A673 (cell line): ENCODE results near the gene UBL7.

Source experiments
- EZH2 ChIP-seq: fragments of 200-600 bp; sonication (generic); IDR thresholded peaks from 2 replicates; pipeline ENCODE4 v1.6.1; 2017; ENCODE audit warnings: borderline replicate concordance, low read depth, mild to moderate bottlenecking, mixed read lengths, antibody characterized with exemption, low read length; ENCODE audit not compliant: poor library complexity, severe bottlenecking
- TF ChIP-seq, protein P1 (sequence below): fragments of 300-800, 200-600 bp; sonication (generic); conservative IDR thresholded peaks from 2 replicates; pipeline ENCODE4 v1.5.1; 2017; ENCODE audit warnings: low read depth, mild to moderate bottlenecking, antibody characterized with exemption, low read length, moderate library complexity, mixed read lengths

DNA sequence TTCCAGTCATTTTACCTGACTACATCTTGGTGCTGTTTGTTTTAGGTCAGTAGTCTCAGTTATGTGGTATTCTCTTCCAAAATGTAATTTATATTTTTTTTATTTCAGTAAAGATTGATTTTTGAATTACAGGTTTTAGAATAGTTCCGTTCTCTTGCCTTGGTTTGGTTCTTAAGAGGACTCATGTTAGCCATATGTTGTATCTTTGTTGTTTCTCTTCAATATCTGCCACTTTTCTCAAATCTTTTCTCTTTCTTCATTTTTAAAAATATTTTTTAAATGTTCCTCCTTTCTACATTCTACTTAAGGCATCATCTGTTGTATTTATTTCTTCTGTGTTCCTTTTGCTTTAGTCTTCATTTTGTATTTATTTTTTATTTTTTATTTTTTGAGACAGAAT, 5.6 kb upstream of the UBL7 start:
- TF ChIP-seq, protein P1, sequence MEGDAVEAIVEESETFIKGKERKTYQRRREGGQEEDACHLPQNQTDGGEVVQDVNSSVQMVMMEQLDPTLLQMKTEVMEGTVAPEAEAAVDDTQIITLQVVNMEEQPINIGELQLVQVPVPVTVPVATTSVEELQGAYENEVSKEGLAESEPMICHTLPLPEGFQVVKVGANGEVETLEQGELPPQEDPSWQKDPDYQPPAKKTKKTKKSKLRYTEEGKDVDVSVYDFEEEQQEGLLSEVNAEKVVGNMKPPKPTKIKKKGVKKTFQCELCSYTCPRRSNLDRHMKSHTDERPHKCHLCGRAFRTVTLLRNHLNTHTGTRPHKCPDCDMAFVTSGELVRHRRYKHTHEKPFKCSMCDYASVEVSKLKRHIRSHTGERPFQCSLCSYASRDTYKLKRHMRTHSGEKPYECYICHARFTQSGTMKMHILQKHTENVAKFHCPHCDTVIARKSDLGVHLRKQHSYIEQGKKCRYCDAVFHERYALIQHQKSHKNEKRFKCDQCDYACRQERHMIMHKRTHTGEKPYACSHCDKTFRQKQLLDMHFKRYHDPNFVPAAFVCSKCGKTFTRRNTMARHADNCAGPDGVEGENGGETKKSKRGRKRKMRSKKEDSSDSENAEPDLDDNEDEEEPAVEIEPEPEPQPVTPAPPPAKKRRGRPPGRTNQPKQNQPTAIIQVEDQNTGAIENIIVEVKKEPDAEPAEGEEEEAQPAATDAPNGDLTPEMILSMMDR: no peak
- no peak for TF ChIP-seq EZH2
